ENCODE results near the gene TNFSF8.

Gene TNFSF8

GRCh38 chr9:114851306-114851705 is 79.1 kb downstream of the TNFSF8 start:
- DNase-seq (ENCODE audit: low read depth in 2 of 2) = no peak

More at GRCh38 chr9:114851306-114851705, 79.1 kb downstream of the TNFSF8 start:
- TF ChIP-seq, protein P1, sequence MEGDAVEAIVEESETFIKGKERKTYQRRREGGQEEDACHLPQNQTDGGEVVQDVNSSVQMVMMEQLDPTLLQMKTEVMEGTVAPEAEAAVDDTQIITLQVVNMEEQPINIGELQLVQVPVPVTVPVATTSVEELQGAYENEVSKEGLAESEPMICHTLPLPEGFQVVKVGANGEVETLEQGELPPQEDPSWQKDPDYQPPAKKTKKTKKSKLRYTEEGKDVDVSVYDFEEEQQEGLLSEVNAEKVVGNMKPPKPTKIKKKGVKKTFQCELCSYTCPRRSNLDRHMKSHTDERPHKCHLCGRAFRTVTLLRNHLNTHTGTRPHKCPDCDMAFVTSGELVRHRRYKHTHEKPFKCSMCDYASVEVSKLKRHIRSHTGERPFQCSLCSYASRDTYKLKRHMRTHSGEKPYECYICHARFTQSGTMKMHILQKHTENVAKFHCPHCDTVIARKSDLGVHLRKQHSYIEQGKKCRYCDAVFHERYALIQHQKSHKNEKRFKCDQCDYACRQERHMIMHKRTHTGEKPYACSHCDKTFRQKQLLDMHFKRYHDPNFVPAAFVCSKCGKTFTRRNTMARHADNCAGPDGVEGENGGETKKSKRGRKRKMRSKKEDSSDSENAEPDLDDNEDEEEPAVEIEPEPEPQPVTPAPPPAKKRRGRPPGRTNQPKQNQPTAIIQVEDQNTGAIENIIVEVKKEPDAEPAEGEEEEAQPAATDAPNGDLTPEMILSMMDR (IDR thresholded peaks at IDR 0.05; ENCODE audit: low read depth, low read length) = no peak
- no peak overlapping the region for H3K4me3 ChIP-seq (replicated peaks in 1 of 2; ENCODE audit: low read depth in 2 of 2, low read length in 2 of 2)

Data from cardiac fibroblast (primary cell).